HCT116 (cell line): Measurements from ENCODE around the gene FAM168A.

ENCODE experiments used
- ATF3 ChIP-seq: IDR thresholded peaks from 2 replicates; pipeline ENCODE4 v1.6.1; 2012
- CTCF ChIP-seq, 3 experiments: fragments of 200-600 bp in 1 of 3; sonication (generic) in 1 of 3; IDR thresholded peaks in 2 of 3; conservative IDR thresholded peaks in 1 of 3; 2 replicates each; pipeline ENCODE4 v1.5.1; 2012 to 2017; ENCODE audit warnings: low read depth in 2 of 3, low read length in 2 of 3, antibody characterized with exemption in 1 of 3, borderline replicate concordance in 1 of 3, control low read depth in 1 of 3, mild to moderate bottlenecking in 1 of 3, mixed read lengths in 1 of 3, mixed run types in 1 of 3, moderate library complexity in 1 of 3; ENCODE audit not compliant: insufficient read depth in 1 of 3
- EGR1 ChIP-seq: IDR thresholded peaks from 2 replicates; pipeline ENCODE4 v1.6.1; 2012; ENCODE audit warnings: low read depth
- ELF1 ChIP-seq: IDR thresholded peaks from 2 replicates; pipeline ENCODE4 v1.6.1; 2012; ENCODE audit warnings: low read depth, borderline replicate concordance
- EZH2 ChIP-seq: fragments of 200-600 bp; sonication (generic); IDR thresholded peaks from 2 replicates; pipeline ENCODE4 v1.6.1; 2017; ENCODE audit warnings: antibody characterized with exemption, mixed run types
- EZH2phosphoT487 ChIP-seq: fragments of 200-600 bp; IDR thresholded peaks from 2 replicates; pipeline ENCODE4 v1.6.1; 2018; ENCODE audit warnings: antibody characterized with exemption, borderline replicate concordance
- MAX ChIP-seq: IDR thresholded peaks from 2 replicates; pipeline ENCODE4 v1.6.1; 2012
- POLR2A ChIP-seq: IDR thresholded peaks from 2 replicates; pipeline ENCODE4 v1.7.0; 2011; ENCODE audit warnings: borderline replicate concordance; ENCODE audit not compliant: insufficient read depth, insufficient read length; ENCODE audit errors: extremely low read depth
- POLR2AphosphoS5 ChIP-seq: IDR thresholded peaks from 2 replicates; pipeline ENCODE4 v1.6.1; 2011; ENCODE audit warnings: mild to moderate bottlenecking, low read depth, low read length, moderate library complexity
- RAD21 ChIP-seq: IDR thresholded peaks from 2 replicates; pipeline ENCODE4 v1.6.1; 2012; ENCODE audit warnings: low read depth, mild to moderate bottlenecking
- REST ChIP-seq: IDR thresholded peaks from 2 replicates; pipeline ENCODE4 v1.6.1; 2012; ENCODE audit warnings: low read depth
- YY1 ChIP-seq: IDR thresholded peaks from 2 replicates; pipeline ENCODE4 v1.6.1; 2011; ENCODE audit warnings: low read length, low read depth, moderate library complexity, mild to moderate bottlenecking; ENCODE audit not compliant: insufficient replicate concordance; ENCODE audit errors: extremely low read depth
- ZNF274 ChIP-seq: fragments of 200-500 bp; sonication (Bioruptor generic); IDR thresholded peaks from 2 replicates; pipeline ENCODE4 v1.6.1; 2014; ENCODE audit warnings: mild to moderate bottlenecking, low read depth, low read length, inconsistent platforms

- TF ChIP-seq EZH2phosphoT487: no peak
- no peak for TF ChIP-seq POLR2AphosphoS5
- no peak for TF ChIP-seq CTCF (IDR thresholded peaks at IDR 0.05 in 2 of 3, conservative IDR thresholded peaks at IDR 0.05 in 1 of 3; ENCODE audit: borderline replicate concordance in 1 of 3, insufficient read depth in 1 of 3, low read depth in 2 of 3, low read length in 2 of 3)
- TF ChIP-seq ZNF274: no peak
- no peak for TF ChIP-seq MAX
- TF ChIP-seq EZH2: no peak
- no peak for TF ChIP-seq YY1
- no peak for TF ChIP-seq RAD21
- TF ChIP-seq REST: no peak
- no peak for TF ChIP-seq POLR2A
- TF ChIP-seq ELF1: no peak
- no peak for TF ChIP-seq EGR1
- TF ChIP-seq ATF3: no peak
Observed at GRCh38 chr11:73516080-73516479, 81.8 kb downstream of the FAM168A start.
